Measurements from ENCODE around the gene MTCH2. TPM values are rescaled to one million over a fixed set of nuclear protein-coding genes. Genes with fewer than 3 reads are reported as not detected.

Gene MTCH2
- total RNA-seq, 1 experiment from 2014 or later, result 138 TPM

DNA sequence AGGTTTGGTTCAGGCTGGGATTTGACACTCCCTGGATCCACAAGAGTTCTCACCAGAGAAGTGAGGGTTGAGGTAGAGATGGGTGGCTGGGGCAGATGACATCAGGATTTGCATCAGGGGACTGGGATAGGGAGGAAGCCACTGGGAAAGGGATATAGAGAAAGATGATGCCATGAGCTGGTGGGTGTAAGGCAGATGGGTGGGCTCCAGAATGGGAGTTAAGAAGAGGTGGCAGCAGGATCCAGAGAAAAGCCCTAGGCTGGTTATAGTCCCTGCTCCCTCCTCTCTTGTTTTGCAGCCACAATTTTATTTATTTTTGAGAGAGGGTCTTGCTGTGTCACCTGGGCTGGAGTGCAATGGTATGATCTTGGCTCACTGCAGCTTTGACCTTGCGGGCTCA is 46.4 kb downstream of the MTCH2 start:
- no TSS peak for BruUV-seq (replicated peaks)
- H3K27me3 ChIP-seq (ENCODE audit: insufficient read depth, low read length), result peaks cover 6% of the 10 kb centered on the region; the same call in 1 of the 2 replicates

More for the DNA sequence above, 46.4 kb downstream of the MTCH2 start:
- ChIA-PET POLR2A (no interaction called here), RAD21 (ENCODE audit: low non-redundant PET in 1 of 2, low total read pairs in 2 of 2, uncharacterized antibody in 2 of 2, unreplicated experiment in 2 of 2) (no interaction called here), CTCF (no interaction called here)
- H3K27ac ChIP-seq (ENCODE audit: low read depth, low read length), result no peak overlapping the region
- no peak for DNase-seq (ENCODE audit: low read depth, low spot score)
- H3K4me3 ChIP-seq (replicated peaks in 1 of 2; ENCODE audit: low read depth in 1 of 2, low read length in 2 of 2), result no peak overlapping the region
- intact Hi-C loops (cut with micrococcal nuclease), result no loop called here
- H3K9ac ChIP-seq (ENCODE audit: low read length), result no peak overlapping the region
- no peak overlapping the region for H2AFZ ChIP-seq (ENCODE audit: low read depth, low read length, poor library complexity, severe bottlenecking)
- H3K36me3 ChIP-seq (ENCODE audit: control insufficient read depth in 1 of 2, insufficient read depth in 2 of 2, low read length in 2 of 2), result no peaks in the 10 kb centered on the region
- no peaks in the 10 kb centered on the region for H3K9me2 ChIP-seq (ENCODE audit: insufficient read depth)
- no peaks in the 10 kb centered on the region for H3K79me2 ChIP-seq (ENCODE audit: insufficient read depth, low read length)
- no peak for ATAC-seq
- no peak for TF ChIP-seq EGR1 (IDR thresholded peaks at IDR 0.05; ENCODE audit: low read depth)
- TF ChIP-seq EZH2 (IDR thresholded peaks at IDR 0.05), result no peak
- TF ChIP-seq EZH2phosphoT487 (IDR thresholded peaks at IDR 0.05; ENCODE audit: borderline replicate concordance), result no peak
- TF ChIP-seq, protein P1, sequence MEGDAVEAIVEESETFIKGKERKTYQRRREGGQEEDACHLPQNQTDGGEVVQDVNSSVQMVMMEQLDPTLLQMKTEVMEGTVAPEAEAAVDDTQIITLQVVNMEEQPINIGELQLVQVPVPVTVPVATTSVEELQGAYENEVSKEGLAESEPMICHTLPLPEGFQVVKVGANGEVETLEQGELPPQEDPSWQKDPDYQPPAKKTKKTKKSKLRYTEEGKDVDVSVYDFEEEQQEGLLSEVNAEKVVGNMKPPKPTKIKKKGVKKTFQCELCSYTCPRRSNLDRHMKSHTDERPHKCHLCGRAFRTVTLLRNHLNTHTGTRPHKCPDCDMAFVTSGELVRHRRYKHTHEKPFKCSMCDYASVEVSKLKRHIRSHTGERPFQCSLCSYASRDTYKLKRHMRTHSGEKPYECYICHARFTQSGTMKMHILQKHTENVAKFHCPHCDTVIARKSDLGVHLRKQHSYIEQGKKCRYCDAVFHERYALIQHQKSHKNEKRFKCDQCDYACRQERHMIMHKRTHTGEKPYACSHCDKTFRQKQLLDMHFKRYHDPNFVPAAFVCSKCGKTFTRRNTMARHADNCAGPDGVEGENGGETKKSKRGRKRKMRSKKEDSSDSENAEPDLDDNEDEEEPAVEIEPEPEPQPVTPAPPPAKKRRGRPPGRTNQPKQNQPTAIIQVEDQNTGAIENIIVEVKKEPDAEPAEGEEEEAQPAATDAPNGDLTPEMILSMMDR (IDR thresholded peaks at IDR 0.05 in 2 of 3, conservative IDR thresholded peaks at IDR 0.05 in 1 of 3; ENCODE audit: borderline replicate concordance in 1 of 3, insufficient read depth in 1 of 3, low read depth in 2 of 3, low read length in 2 of 3), result no peak
- no peak for TF ChIP-seq POLR2AphosphoS5 (IDR thresholded peaks at IDR 0.05; ENCODE audit: low read depth, low read length)
- TF ChIP-seq SRF (IDR thresholded peaks at IDR 0.05; ENCODE audit: low read depth), result no peak
- TF ChIP-seq JUND (IDR thresholded peaks at IDR 0.05), result no peak
- no peak for TF ChIP-seq ZFX (IDR thresholded peaks at IDR 0.05)
- TF ChIP-seq, protein P2, sequence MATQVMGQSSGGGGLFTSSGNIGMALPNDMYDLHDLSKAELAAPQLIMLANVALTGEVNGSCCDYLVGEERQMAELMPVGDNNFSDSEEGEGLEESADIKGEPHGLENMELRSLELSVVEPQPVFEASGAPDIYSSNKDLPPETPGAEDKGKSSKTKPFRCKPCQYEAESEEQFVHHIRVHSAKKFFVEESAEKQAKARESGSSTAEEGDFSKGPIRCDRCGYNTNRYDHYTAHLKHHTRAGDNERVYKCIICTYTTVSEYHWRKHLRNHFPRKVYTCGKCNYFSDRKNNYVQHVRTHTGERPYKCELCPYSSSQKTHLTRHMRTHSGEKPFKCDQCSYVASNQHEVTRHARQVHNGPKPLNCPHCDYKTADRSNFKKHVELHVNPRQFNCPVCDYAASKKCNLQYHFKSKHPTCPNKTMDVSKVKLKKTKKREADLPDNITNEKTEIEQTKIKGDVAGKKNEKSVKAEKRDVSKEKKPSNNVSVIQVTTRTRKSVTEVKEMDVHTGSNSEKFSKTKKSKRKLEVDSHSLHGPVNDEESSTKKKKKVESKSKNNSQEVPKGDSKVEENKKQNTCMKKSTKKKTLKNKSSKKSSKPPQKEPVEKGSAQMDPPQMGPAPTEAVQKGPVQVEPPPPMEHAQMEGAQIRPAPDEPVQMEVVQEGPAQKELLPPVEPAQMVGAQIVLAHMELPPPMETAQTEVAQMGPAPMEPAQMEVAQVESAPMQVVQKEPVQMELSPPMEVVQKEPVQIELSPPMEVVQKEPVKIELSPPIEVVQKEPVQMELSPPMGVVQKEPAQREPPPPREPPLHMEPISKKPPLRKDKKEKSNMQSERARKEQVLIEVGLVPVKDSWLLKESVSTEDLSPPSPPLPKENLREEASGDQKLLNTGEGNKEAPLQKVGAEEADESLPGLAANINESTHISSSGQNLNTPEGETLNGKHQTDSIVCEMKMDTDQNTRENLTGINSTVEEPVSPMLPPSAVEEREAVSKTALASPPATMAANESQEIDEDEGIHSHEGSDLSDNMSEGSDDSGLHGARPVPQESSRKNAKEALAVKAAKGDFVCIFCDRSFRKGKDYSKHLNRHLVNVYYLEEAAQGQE (IDR thresholded peaks at IDR 0.05; ENCODE audit: low read depth), result no peak
- TF ChIP-seq ELF1 (IDR thresholded peaks at IDR 0.05; ENCODE audit: borderline replicate concordance, low read depth), result no peak
- TF ChIP-seq POLR2A (IDR thresholded peaks at IDR 0.05; ENCODE audit: borderline replicate concordance, extremely low read depth, insufficient read depth, insufficient read length), result no peak
- no peaks in the 10 kb centered on the region for H3K4me1 ChIP-seq (ENCODE audit: control insufficient read depth in 1 of 2, insufficient read depth in 2 of 2, low read length in 2 of 2)
- no peak overlapping the region for H3K4me2 ChIP-seq (ENCODE audit: low read length)
- no peaks in the 10 kb centered on the region for H4K20me1 ChIP-seq (ENCODE audit: insufficient read depth)
- no peaks in the 10 kb centered on the region for H3K9me3 ChIP-seq (ENCODE audit: control insufficient read depth in 1 of 2, insufficient read depth in 1 of 2, low read depth in 1 of 2, low read length in 2 of 2)

Measured in HCT116 (cell line).